ENCODE measurements around the gene CCM2.

DNA sequence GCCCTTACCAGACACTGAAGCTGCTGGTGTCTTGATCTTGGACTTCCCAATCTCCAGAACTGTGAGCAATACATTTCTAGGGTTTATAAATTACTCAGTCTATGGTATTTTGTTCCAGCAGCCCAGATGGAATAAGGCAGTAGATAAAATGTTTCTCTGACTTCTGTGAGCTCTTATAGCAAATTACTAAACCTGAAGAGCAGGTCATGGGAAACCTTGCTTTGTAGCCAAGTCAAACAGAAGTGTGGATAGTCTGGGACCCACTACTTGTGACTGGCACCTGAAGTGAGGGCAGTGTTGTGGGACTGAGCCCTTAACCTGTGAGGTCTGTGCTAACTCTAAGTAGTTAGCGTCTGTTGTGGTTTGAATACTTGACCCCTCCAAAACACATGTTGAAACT is 116.0 kb downstream of the CCM2 start:
- no peak for TF ChIP-seq ZNF274 (IDR thresholded peaks at IDR 0.05; ENCODE audit: low read depth, low read length)
- no peak for TF ChIP-seq SUZ12 (IDR thresholded peaks at IDR 0.05; ENCODE audit: extremely low read depth, insufficient read depth, insufficient read length)

Measured in NT2/D1 (cell line).